Activated naive CD8-positive, alpha-beta T cell treated with anti-CD3 and anti-CD28 coated beads, Interleukin-2, amount 10 ng/mL, durations not matched to agents 7 days and 5 days (primary cell): ENCODE data around the gene KCND1. TPM values are rescaled to one million over a fixed set of nuclear protein-coding genes. Genes with fewer than 3 reads are reported as not detected.

ENCODE experiments used
- ATAC-seq: fragments of 150-1000 bp; cut with Tn5 transposase; one replicate; pipeline ENCODE4 v1.10.0; 2021; ENCODE audit warnings: low read depth, moderate library complexity
- POLR2A ChIA-PET: fragments of 350-600 bp; sonication (Branson Sonifier 250); formaldehyde crosslinking; loops from one replicate; lab custom pipeline; 2021; ENCODE audit warnings: antibody characterized with exemption; lab: Charles Lee
- DNase-seq: peaks from one replicate; pipeline ENCODE4 v3.0.0; 2021
- H3K27ac Mint-ChIP-seq: one replicate; pipeline ENCODE4 v1.8.0; 2022; ENCODE audit warnings: mild to moderate bottlenecking, mixed read lengths
- H3K27me3 Mint-ChIP-seq: one replicate; pipeline ENCODE4 v1.8.0; 2022; ENCODE audit warnings: mild to moderate bottlenecking, moderate library complexity, mixed read lengths
- H3K36me3 Mint-ChIP-seq: one replicate; pipeline ENCODE4 v1.8.0; 2021; ENCODE audit warnings: mild to moderate bottlenecking, mixed read lengths
- H3K4me1 Mint-ChIP-seq: one replicate; pipeline ENCODE4 v1.8.0; 2021; ENCODE audit warnings: mixed read lengths
- H3K4me3 Mint-ChIP-seq: one replicate; pipeline ENCODE4 v1.8.0; 2022; ENCODE audit warnings: mild to moderate bottlenecking, moderate library complexity, mixed read lengths
- H3K9me3 Mint-ChIP-seq: one replicate; pipeline ENCODE4 v1.8.0; 2021; ENCODE audit warnings: mixed read lengths
- total RNA-seq, 2 experiments: library from RNA; stranded (reverse); gene quantifications; one replicate each; pipeline ENCODE4 v1.2.3, GENCODE V29; 2021

The KCND1 gene
- total RNA-seq, 2 experiments from 2014 or later = 5.6 to 5.9 TPM

DNA sequence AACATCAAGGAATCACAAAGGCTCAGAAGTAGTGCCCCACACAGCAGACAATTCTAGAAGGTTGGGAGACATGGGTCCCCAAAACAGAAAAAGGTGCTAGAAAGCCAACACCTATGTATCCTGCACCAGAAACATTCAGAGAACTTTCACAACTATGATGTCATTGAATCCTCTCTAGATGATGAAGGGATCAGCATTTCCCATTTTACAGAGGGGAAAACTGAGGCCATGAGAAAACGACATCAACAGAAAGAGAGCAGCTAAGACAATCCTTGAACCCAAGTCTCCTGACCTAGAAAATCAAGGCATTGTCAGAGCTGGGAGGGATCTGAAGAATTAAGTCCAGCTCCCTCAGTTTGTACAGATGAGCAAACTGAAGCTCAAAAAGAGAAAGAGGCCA, 3.3 kb downstream of the KCND1 start:
- no peaks in the 10 kb centered on the region for H3K9me3 Mint-ChIP-seq
- POLR2A ChIA-PET = no interaction called here
- no peak overlapping the region for H3K4me3 Mint-ChIP-seq
- DNase-seq = no peak
- H3K27me3 Mint-ChIP-seq = no peaks in the 10 kb centered on the region
- ATAC-seq = no peak
- peaks cover 9% of the 10 kb centered on the region for H3K4me1 Mint-ChIP-seq
- H3K27ac Mint-ChIP-seq = no peak overlapping the region
- H3K36me3 Mint-ChIP-seq = peaks cover 10% of the 10 kb centered on the region

DNA sequence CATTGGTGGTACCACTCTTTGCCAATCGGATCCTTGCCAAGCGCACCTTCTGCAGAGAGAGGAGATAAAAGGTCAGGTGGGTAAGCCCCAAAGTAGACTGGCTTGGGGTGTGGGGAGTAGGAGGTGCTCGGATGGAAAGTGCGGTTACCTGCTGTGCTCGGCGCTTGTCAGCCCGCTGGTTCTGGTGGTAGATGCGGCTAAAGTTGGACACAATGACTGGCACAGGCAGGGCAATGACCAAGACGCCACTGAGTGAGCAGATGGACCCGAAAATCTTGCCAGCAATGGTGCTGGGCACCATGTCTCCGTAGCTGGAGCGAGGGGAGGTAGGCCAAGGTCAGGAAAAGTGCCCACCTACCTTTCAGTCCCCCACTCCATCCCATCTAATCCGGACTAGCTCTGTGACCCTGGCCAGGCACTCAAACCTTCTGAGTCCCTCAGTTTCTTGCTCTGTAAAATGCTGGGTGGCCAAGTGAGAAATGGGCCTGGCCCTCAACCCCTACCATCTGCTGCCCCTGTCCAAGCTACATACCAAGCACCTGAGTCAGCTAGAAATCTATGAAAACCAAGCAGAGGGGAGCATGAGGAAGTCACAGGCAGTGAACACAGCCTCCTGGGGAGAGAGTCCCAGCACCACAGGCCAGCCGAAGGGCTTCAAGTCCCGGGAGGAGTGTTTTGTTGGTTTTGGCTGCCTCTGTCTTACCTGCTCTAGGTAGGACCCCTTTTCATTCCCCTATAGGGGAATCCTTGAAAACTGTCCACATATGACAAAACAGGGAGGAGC, 4.7 kb downstream of the KCND1 start:
- Mint-ChIP-seq H3K9me3 (no peaks in the 10 kb centered on the region), H3K27ac (peak overlapping the region; percentile 34), H3K4me1 (peaks cover 2% of the 10 kb centered on the region), H3K36me3 (peaks cover 5% of the 10 kb centered on the region), H3K27me3 (no peaks in the 10 kb centered on the region), H3K4me3 (no peak overlapping the region)
- ATAC-seq (no peak), DNase-seq (no peak)
- POLR2A ChIA-PET = no interaction called here

DNA sequence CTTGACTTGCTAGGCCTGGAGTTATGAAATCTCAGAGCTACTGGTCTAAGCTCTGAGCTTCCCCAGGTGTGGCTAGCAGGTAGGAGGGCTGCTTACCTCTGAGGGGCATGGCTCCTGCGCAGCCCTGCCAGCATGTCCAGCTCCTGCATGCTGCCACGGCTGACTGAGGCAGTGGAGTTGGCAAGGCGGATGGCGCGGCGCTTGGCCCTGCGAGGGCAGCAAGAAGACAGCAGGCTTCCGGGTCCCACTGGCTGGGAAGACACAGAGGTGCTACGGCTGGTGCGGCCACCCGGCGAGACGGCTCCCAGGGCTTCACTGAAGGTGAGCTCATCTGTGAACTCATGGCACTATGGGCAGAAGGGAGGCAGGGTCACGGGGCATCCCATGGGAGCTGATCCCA, 5.7 kb downstream of the KCND1 start:
- Mint-ChIP-seq H3K9me3 (no peaks in the 10 kb centered on the region), H3K36me3 (peaks cover 5% of the 10 kb centered on the region), H3K27ac (no peak overlapping the region), H3K4me1 (peaks cover 2% of the 10 kb centered on the region), H3K4me3 (no peak overlapping the region), H3K27me3 (no peaks in the 10 kb centered on the region)
- DNase-seq (no peak), ATAC-seq (no peak)
- POLR2A ChIA-PET = no interaction called here

DNA sequence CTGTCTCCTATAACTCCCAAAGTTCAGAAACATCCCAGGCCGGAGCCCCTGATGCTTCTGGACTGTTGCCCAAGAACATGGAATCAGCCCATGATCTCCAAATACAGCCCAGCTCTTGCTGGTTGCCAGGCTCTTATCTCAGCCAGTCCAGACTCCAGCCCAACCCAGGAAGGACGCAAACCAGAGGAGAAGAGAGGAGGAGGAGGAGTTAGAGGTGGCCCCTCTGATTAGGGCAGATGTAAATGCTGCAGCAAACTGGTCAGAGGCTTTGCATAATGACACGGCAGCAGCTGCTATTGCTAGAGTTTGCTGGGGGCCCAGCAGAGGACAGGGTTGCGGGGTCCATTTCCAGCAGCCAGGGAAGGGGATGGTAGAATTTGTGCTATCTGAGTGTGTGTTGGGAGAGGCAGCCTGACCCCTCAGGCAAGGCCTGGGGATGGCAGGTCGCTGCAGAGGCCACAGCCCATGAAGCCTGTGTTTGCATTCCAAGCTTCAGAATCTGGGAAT, 10.0 kb downstream of the KCND1 start:
- ATAC-seq (no peak), DNase-seq (no peak)
- Mint-ChIP-seq H3K4me3 (no peak overlapping the region), H3K9me3 (no peaks in the 10 kb centered on the region), H3K4me1 (peaks cover 3% of the 10 kb centered on the region), H3K36me3 (peaks cover 3% of the 10 kb centered on the region), H3K27me3 (no peaks in the 10 kb centered on the region), H3K27ac (no peak overlapping the region)
- POLR2A ChIA-PET = no interaction called here

DNA sequence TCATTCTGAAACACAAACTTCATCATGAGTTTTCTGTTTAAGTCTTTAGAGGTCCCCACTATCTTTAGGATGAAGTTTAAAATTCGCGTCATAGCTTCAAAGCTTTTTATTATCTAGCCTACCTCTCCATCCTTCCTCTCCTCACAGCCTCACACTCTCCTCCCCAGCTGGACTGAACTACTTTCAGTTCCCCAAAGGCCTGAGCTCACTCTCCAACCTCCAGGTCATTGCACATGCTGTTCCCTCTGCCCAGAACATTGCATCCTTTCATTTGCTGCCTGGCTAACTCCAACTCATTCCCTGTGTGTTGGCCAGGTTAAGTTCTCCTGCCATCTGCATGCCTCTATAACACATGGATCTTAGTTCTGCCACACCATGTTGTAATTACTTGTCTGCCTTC, 11.4 kb downstream of the KCND1 start:
- ATAC-seq = no peak
- no peak overlapping the region for H3K27ac Mint-ChIP-seq
- no peaks in the 10 kb centered on the region for H3K27me3 Mint-ChIP-seq

DNA sequence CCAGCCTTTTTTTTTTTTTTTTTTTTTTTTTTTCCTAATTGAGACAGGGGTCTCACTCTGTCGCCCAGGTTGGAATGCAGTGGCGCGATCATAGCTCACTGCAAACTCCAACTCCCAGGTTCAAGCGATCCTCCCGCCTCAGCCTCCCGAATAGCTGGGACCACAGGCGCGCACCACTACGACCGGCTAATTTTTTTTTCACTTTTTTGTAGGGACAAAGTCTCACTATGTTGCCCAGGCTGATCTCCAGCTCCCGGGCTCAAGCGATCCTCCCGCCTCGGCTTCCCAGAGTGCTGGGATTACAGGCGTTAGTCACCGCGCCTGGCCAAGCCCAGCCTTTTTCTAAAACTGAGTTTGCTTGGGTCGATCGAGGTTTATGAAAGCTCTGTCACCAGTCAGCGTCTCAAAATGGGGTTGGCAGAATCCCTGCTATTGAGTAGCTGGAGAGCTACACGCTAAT, 13.0 kb downstream of the KCND1 start:
- no peaks in the 10 kb centered on the region for H3K9me3 Mint-ChIP-seq
- H3K27me3 Mint-ChIP-seq = no peaks in the 10 kb centered on the region
- no peaks in the 10 kb centered on the region for H3K36me3 Mint-ChIP-seq
- no peak for DNase-seq
- peak overlapping the region; percentile 98 for H3K4me3 Mint-ChIP-seq
- POLR2A ChIA-PET = interaction anchor here (0.6 to 2.6 kb wide), 20 partner anchors 12 to 299 kb away, joined by 3 to 19 read pairs (median 4); partner anchors contain the start of genes GRIPAP1, HDAC6, KCND1 and PQBP1
- peak overlapping the region; percentile 100 for H3K27ac Mint-ChIP-seq
- H3K4me1 Mint-ChIP-seq = peaks cover 6% of the 10 kb centered on the region
- ATAC-seq = no peak

More for the DNA sequence above, 11.4 kb downstream of the KCND1 start:
- POLR2A ChIA-PET = no interaction called here
- Mint-ChIP-seq H3K9me3 (no peaks in the 10 kb centered on the region), H3K4me1 (peaks cover 6% of the 10 kb centered on the region), H3K4me3 (peak overlapping the region; percentile 41), H3K36me3 (peaks cover 2% of the 10 kb centered on the region)
- no peak for DNase-seq

DNA sequence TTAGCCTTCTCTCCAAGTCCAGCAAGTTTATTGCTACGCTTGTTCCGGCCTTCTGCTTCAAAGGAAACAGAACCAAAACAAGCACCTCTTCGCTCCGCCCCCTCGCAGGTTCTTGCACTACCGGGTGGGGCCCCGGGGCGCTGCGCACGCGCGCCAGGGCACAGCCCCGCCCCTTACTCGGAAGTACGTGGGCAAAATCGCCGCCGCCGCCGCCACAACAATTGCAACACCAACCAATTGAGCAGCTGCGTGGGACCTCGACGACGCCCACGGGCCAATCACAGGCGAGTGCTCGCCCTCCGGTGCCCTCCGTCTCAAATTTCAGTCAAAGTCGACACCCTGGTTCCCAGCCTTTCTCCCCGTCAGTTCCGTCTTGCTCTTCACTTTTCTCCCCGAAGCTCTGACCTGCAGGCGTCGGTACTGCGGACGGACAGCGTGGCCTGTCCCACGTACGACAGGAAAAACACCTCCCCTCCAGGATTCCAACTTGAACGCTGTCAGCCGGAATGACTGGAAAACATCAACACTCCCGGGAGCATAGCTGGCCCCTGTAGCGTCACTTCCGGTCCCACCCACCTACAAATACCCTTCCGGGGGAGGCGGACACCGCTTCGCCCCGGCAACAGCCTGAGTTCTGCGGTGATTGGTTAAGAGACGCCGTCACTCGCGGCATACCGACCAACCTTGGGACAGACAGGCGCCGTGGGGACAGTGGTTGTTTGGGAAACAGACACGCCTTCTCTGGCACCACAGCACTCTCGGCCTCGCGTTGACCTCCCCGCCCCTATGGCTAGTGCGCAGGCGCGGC, 13.6 kb downstream of the KCND1 start:
- H3K27ac Mint-ChIP-seq = peak overlapping the region; percentile 100
- no peaks in the 10 kb centered on the region for H3K36me3 Mint-ChIP-seq
- H3K27me3 Mint-ChIP-seq = no peaks in the 10 kb centered on the region
- POLR2A ChIA-PET = interaction anchor here (0.6 to 2.6 kb wide), 23 partner anchors 12 to 300 kb away, joined by 3 to 19 read pairs (median 4); partner anchors contain the start of genes GRIPAP1, HDAC6, KCND1 and PQBP1
- peak overlapping the region; percentile 98 for H3K4me3 Mint-ChIP-seq
- DNase-seq (peak; percentile 92), ATAC-seq (peak; percentile 86)
- peaks cover 8% of the 10 kb centered on the region for H3K4me1 Mint-ChIP-seq
- no peaks in the 10 kb centered on the region for H3K9me3 Mint-ChIP-seq

DNA sequence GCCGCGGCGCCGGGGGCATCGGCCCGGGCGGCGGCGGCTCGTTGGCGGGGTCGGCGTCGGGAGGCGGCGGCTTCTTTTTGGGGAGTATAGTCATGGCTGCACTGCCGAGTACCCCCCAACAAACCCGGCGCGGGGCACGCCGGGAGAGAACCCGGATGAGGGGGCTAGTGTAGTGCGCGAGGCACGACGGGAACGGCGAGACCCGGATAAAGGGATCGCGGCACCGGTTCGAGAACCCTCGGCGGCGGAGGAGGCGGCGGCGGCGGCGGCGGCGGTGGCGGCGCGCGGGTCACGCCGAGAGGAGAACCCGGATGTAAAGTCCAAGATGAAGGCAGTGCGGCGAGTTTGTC, 14.2 kb downstream of the KCND1 start, which contains the start of gene OTUD5:
Gene OTUD5 (minus strand): TSS at position 131 of the 350 bp plus-strand sequence. CDS start 37 bp downstream, at position 94.
- ATAC-seq = peak; percentile 55

DNA sequence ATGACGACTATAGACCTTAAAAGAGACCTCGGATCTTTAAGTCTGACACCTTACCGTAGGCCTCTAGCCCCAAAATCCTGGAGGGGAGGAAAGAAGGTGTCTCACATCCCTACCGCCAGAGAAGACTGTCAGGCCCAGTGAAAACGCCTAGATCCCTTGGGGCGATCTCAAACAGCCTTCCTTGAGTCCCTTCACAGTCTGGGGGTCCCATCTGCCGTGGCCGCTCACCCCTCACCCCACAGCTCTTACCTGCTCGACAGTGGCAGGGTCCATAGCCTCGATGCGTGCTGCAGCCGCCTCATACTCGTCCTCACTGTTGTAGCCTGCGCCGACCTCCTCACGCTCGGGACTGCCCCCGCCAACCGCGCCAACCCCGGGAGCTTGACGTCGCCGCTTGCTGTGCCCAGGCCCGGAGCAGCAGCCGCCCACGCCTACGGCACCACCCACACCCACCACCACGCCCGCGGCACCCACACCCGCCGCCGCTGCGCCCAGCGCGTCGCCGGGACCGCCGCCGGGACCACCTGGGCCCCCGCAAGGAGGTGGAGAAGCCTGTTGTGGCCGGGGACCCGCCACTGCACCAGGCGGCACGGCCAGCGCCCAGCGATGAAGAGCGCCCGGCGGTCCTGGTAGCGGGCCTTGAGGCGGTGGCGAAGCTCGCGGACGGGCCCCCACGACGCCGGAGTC, 14.8 kb downstream of the KCND1 start:
- Mint-ChIP-seq H3K9me3 (no peaks in the 10 kb centered on the region), H3K27me3 (no peaks in the 10 kb centered on the region), H3K4me3 (peak overlapping the region; percentile 84), H3K27ac (peak overlapping the region; percentile 80), H3K4me1 (peaks cover 14% of the 10 kb centered on the region), H3K36me3 (no peaks in the 10 kb centered on the region)
- no peak for ATAC-seq
- DNase-seq = peak; percentile 52
- POLR2A ChIA-PET = interaction anchor here (0.6 to 1.6 kb wide), 3 partner anchors 20 to 155 kb away, joined by 6 read pairs; partner anchors contain the start of gene HDAC6

More for the DNA sequence above, 14.2 kb downstream of the KCND1 start, which contains the start of gene OTUD5:
- peak within 1 kb of the TSS; percentile 100 for H3K27ac Mint-ChIP-seq
- POLR2A ChIA-PET = interaction anchor here (0.8 to 2.6 kb wide), 10 partner anchors 11 to 158 kb away, joined by 3 to 19 read pairs (median 6); partner anchors contain the start of genes GRIPAP1, HDAC6, PQBP1 and TFE3
- DNase-seq = peak; percentile 79
- H3K9me3 Mint-ChIP-seq = no peaks in the 10 kb centered on the region
- no peaks in the 10 kb centered on the region for H3K27me3 Mint-ChIP-seq
- H3K36me3 Mint-ChIP-seq = no peaks in the 10 kb centered on the region
- peak within 1 kb of the TSS; percentile 98 for H3K4me3 Mint-ChIP-seq
- H3K4me1 Mint-ChIP-seq = peaks cover 10% of the 10 kb centered on the region

DNA sequence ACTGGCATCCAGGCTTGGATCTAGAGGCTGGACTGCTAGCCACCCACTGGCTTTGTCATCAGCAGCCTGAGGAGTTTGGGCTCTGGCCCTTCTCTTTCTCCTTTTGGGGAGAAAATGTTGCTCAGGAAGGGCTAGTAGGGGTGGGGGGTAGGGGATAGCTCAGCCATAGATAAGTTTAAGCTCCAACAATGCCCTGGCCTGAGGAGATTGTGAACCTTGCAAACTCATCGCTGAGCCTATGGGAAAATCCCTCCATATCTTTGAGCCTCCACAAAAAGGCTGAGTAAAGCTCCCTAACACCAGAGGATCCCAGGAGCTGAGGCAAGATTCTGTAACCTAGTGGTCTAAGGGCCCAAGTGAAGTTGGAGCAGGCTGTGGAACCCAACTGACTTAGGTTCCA, 23.1 kb downstream of the KCND1 start:
- Mint-ChIP-seq H3K4me3 (no peak overlapping the region), H3K4me1 (peaks cover 20% of the 10 kb centered on the region), H3K27me3 (no peaks in the 10 kb centered on the region), H3K9me3 (no peaks in the 10 kb centered on the region), H3K36me3 (peaks cover 4% of the 10 kb centered on the region), H3K27ac (no peak overlapping the region)
- DNase-seq (no peak), ATAC-seq (no peak)
- POLR2A ChIA-PET = interaction anchor here (0.6 kb wide), 2 partner anchors 56 to 321 kb away, joined by 3 read pairs; no protein-coding TSS in a partner anchor

DNA sequence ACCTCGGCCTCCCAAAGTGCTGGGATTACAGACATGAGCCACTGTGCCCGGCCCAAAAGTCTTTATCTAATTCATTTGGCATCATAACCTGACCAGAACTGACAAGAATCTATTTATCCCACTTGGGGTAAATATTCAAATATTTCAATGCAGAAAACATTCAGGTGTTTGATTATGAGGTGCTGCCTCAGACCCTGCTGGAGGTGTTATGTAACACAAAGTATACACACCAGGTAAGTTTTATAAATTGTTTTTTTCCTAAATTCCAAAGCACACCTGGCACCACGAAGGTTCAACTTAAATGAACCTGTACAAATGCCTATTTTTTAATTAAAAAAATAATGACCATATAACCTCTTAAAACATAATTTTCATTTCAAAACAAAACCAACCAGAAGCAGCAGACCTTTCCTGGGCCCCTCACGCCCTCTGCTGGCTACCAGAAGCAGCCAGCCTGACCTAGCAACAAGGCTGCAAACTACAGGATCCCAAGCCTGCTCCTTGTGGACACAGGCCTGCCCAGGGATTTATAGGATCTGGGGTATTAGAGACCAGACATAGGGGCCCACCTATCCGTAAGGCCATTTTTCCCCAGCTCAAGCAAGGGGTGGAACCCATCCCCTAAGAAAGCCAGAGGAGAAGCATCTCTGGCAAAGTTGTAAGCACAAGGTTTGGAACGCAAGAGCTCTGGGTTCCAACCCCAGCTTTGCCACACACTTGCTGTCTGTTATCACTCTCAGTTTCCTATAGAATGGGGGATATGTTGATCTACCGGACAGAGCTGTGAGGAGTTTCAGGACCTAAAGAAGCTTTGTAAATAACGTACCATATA, 25.9 kb downstream of the KCND1 start:
- DNase-seq = peak; percentile 52
- ATAC-seq = peak; percentile 43
- H3K27ac Mint-ChIP-seq = peak overlapping the region; percentile 54
- no peaks in the 10 kb centered on the region for H3K9me3 Mint-ChIP-seq
- peaks cover 17% of the 10 kb centered on the region for H3K36me3 Mint-ChIP-seq
- H3K4me3 Mint-ChIP-seq = no peak overlapping the region
- POLR2A ChIA-PET = interaction anchor here (0.7 to 1.8 kb wide), 2 partner anchors 12 to 97 kb away, joined by 3 to 5 read pairs; partner anchors contain the start of gene OTUD5
- peaks cover 29% of the 10 kb centered on the region for H3K4me1 Mint-ChIP-seq
- H3K27me3 Mint-ChIP-seq = no peaks in the 10 kb centered on the region

DNA sequence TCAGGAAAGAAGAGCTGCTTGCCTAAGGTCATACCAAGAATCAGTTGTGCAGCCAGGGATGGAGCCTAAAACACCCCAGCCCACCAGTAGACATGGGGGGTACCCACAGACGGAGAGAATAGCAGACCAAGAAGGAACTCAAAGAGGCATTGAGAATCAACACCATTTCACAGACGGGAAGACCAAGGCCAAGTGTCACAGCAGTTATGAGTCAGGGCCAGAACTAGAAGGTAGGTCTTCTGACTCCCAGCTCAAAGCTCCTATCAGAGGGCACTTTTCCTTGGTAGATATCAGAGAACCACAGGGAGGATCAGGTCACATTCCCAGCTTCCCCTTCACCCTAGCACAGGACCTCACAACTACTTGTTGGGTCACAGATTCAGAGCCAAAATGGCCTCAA, 28.7 kb downstream of the KCND1 start:
- H3K36me3 Mint-ChIP-seq = peaks cover 20% of the 10 kb centered on the region
- ATAC-seq (no peak), DNase-seq (no peak)
- peak overlapping the region; percentile 25 for H3K27ac Mint-ChIP-seq
- H3K27me3 Mint-ChIP-seq = no peaks in the 10 kb centered on the region
- H3K4me3 Mint-ChIP-seq = no peak overlapping the region
- H3K9me3 Mint-ChIP-seq = no peaks in the 10 kb centered on the region
- POLR2A ChIA-PET = interaction anchor here (1.6 to 7.2 kb wide), 2 partner anchors 24 to 31 kb away, joined by 5 to 51 read pairs; partner anchors contain the start of genes PIM2 and SLC35A2
- H3K4me1 Mint-ChIP-seq = peaks cover 53% of the 10 kb centered on the region
